ENCODE measurements around the gene MLLT10.

DNA sequence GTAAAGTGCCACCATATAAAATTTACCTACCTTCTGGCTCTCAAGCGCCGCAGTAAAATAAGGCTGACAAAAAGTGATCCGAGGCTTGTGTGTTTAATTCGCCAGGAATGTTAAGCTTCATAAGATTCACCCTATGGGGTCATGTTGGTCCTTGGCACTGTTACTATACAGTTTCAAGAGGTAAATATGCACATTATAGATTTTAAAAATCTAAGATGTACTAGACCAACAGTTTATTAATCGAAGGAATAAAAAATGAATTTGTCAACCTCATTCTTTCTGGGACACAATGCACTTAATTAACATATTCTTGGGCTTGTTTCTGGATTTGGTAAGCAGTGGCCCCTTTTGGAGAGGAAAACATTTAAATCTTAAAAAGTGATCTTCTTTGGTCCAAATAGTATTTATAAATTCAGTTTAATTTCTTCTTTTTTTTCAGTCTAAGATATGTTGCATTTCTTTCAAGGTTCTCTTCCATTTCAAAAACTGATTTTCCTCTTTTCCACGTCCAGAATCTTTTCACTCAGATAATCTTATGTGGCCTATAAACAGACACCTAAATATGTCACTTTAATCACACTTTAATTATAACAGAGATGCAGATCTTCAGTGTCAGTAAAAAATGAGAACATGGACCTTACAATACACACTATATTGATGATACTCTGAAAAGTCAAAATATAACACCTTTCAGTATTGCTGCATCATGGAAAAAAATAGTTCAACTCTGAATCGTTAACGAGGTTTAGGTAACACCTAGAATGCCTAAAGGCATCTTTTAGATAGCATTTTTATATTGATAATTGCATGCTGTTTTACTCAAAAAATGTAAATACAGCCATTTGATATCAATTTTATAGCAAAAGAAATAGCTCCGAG is 4.8 kb upstream of the MLLT10 start:
- no peak for TF ChIP-seq YY1 (IDR thresholded peaks at IDR 0.05; ENCODE audit: insufficient read depth, insufficient read length)
- no peak for TF ChIP-seq ZNF274 (IDR thresholded peaks at IDR 0.05; ENCODE audit: low read depth, low read length)

Data from NT2/D1 (cell line).